ENCODE measurements around the gene CCL22. TPM values are rescaled to one million over a fixed set of nuclear protein-coding genes. Genes with fewer than 3 reads are reported as not detected.

CCL22 gene
- total and polyA plus RNA-seq, 2 donors = 1.8 to 11.0 TPM

GRCh38 chr16:57319646-57320045, 38.9 kb upstream of the CCL22 start:
- Histone ChIP-seq H3K4me1 (ENCODE audit: control insufficient read depth in 2 of 2, insufficient read depth in 2 of 2, low read length in 2 of 2) (no peaks in the 10 kb centered on the region), H3K9me3 (ENCODE audit: control insufficient read depth in 2 of 2, insufficient read depth in 1 of 2, low read length in 1 of 2) (no peaks in the 10 kb centered on the region), H3K36me3 (ENCODE audit: control insufficient read depth in 2 of 2, insufficient read depth in 2 of 2, low read length in 1 of 2) (no peaks in the 10 kb centered on the region), H3K27ac (ENCODE audit: low read depth in 1 of 2, low read length in 1 of 2) (no peak overlapping the region), H3K4me3 (ENCODE audit: low read length in 2 of 2) (no peak overlapping the region), H3K27me3 (ENCODE audit: control insufficient read depth in 2 of 2, insufficient read depth in 1 of 2, low read length in 1 of 2) (no peaks in the 10 kb centered on the region)
- DNase-seq (ENCODE audit: low read depth in 6 of 9, low spot score in 9 of 9) = no peak
- 97% methylated on average over 2 of the region's 2 CpGs for WGBS

GRCh38 chr16:57324749-57325148, 33.8 kb upstream of the CCL22 start:
- DNase-seq (ENCODE audit: low read depth in 6 of 9, low spot score in 9 of 9) = no peak
- no peaks in the 10 kb centered on the region for H3K4me1 ChIP-seq (ENCODE audit: control insufficient read depth in 2 of 2, insufficient read depth in 2 of 2, low read length in 2 of 2)
- 73% methylated on average over 2 of the region's 2 CpGs for WGBS
- no peaks in the 10 kb centered on the region for H3K36me3 ChIP-seq (ENCODE audit: control insufficient read depth in 2 of 2, insufficient read depth in 2 of 2, low read length in 1 of 2)
- H3K4me3 ChIP-seq (ENCODE audit: low read length in 2 of 2) = no peak overlapping the region
- no peak overlapping the region for H3K27ac ChIP-seq (ENCODE audit: low read depth in 1 of 2, low read length in 1 of 2)
- no peaks in the 10 kb centered on the region for H3K9me3 ChIP-seq (ENCODE audit: control insufficient read depth in 2 of 2, insufficient read depth in 1 of 2, low read length in 1 of 2)
- H3K27me3 ChIP-seq (ENCODE audit: control insufficient read depth in 2 of 2, insufficient read depth in 1 of 2, low read length in 1 of 2) = no peaks in the 10 kb centered on the region

GRCh38 chr16:57325458-57325857, 33.1 kb upstream of the CCL22 start:
- Histone ChIP-seq H3K27me3 (ENCODE audit: control insufficient read depth in 2 of 2, insufficient read depth in 1 of 2, low read length in 1 of 2) (no peaks in the 10 kb centered on the region), H3K27ac (ENCODE audit: low read depth in 1 of 2, low read length in 1 of 2) (no peak overlapping the region), H3K4me3 (ENCODE audit: low read length in 2 of 2) (no peak overlapping the region), H3K9me3 (ENCODE audit: control insufficient read depth in 2 of 2, insufficient read depth in 1 of 2, low read length in 1 of 2) (no peaks in the 10 kb centered on the region), H3K4me1 (ENCODE audit: control insufficient read depth in 2 of 2, insufficient read depth in 2 of 2, low read length in 2 of 2) (no peaks in the 10 kb centered on the region), H3K36me3 (ENCODE audit: control insufficient read depth in 2 of 2, insufficient read depth in 2 of 2, low read length in 1 of 2) (no peaks in the 10 kb centered on the region)
- 96% methylated on average over 1 of the region's 1 CpG for WGBS
- no peak for DNase-seq (ENCODE audit: low read depth in 6 of 9, low spot score in 9 of 9)

GRCh38 chr16:57329718-57330327, 28.8 kb upstream of the CCL22 start:
- no peaks in the 10 kb centered on the region for H3K4me1 ChIP-seq (ENCODE audit: control insufficient read depth in 2 of 2, insufficient read depth in 2 of 2, low read length in 2 of 2)
- WGBS = 91% methylated on average over 8 of the region's 8 CpGs
- no peak overlapping the region for H3K4me3 ChIP-seq (ENCODE audit: low read length in 2 of 2)
- DNase-seq (ENCODE audit: low read depth in 6 of 9, low spot score in 9 of 9) = no peak
- no peak overlapping the region for H3K27ac ChIP-seq (ENCODE audit: low read depth in 1 of 2, low read length in 1 of 2)
- peaks cover 2 to 5% of the 10 kb centered on the region in 2 donors for H3K27me3 ChIP-seq (ENCODE audit: control insufficient read depth in 2 of 2, insufficient read depth in 1 of 2, low read length in 1 of 2)
- H3K36me3 ChIP-seq (ENCODE audit: control insufficient read depth in 2 of 2, insufficient read depth in 2 of 2, low read length in 1 of 2) = no peaks in the 10 kb centered on the region
- no peaks in the 10 kb centered on the region for H3K9me3 ChIP-seq (ENCODE audit: control insufficient read depth in 2 of 2, insufficient read depth in 1 of 2, low read length in 1 of 2)

- H3K9me3 ChIP-seq (ENCODE audit: control insufficient read depth in 2 of 2, insufficient read depth in 1 of 2, low read length in 1 of 2) = no peaks in the 10 kb centered on the region
- 95% methylated on average over 3 of the region's 3 CpGs for WGBS
- no peak overlapping the region for H3K4me3 ChIP-seq (ENCODE audit: low read length in 2 of 2)
- peaks cover 2 to 5% of the 10 kb centered on the region in 2 donors for H3K27me3 ChIP-seq (ENCODE audit: control insufficient read depth in 2 of 2, insufficient read depth in 1 of 2, low read length in 1 of 2)
- no peaks in the 10 kb centered on the region for H3K36me3 ChIP-seq (ENCODE audit: control insufficient read depth in 2 of 2, insufficient read depth in 2 of 2, low read length in 1 of 2)
- H3K27ac ChIP-seq (ENCODE audit: low read depth in 1 of 2, low read length in 1 of 2) = no peak overlapping the region
- no peak for DNase-seq (ENCODE audit: low read depth in 6 of 9, low spot score in 9 of 9)
- no peaks in the 10 kb centered on the region for H3K4me1 ChIP-seq (ENCODE audit: control insufficient read depth in 2 of 2, insufficient read depth in 2 of 2, low read length in 2 of 2)
Measured at GRCh38 chr16:57331355-57331754, 27.2 kb upstream of the CCL22 start.

- Histone ChIP-seq H3K27me3 (ENCODE audit: control insufficient read depth in 2 of 2, insufficient read depth in 1 of 2, low read length in 1 of 2) (peaks cover 2 to 5% of the 10 kb centered on the region in 2 donors), H3K36me3 (ENCODE audit: control insufficient read depth in 2 of 2, insufficient read depth in 2 of 2, low read length in 1 of 2) (no peaks in the 10 kb centered on the region), H3K4me1 (ENCODE audit: control insufficient read depth in 2 of 2, insufficient read depth in 2 of 2, low read length in 2 of 2) (no peaks in the 10 kb centered on the region), H3K27ac (ENCODE audit: low read depth in 1 of 2, low read length in 1 of 2) (no peak overlapping the region), H3K9me3 (ENCODE audit: control insufficient read depth in 2 of 2, insufficient read depth in 1 of 2, low read length in 1 of 2) (no peaks in the 10 kb centered on the region), H3K4me3 (ENCODE audit: low read length in 2 of 2) (no peak overlapping the region)
- DNase-seq (ENCODE audit: low read depth in 6 of 9, low spot score in 9 of 9) = no peak
- WGBS = 98% methylated on average over 1 of the region's 1 CpG
Measured at GRCh38 chr16:57333402-57333801, 25.2 kb upstream of the CCL22 start.

GRCh38 chr16:57335366-57335765, 23.2 kb upstream of the CCL22 start:
- Histone ChIP-seq H3K9me3 (ENCODE audit: control insufficient read depth in 2 of 2, insufficient read depth in 1 of 2, low read length in 1 of 2) (no peaks in the 10 kb centered on the region), H3K4me3 (ENCODE audit: low read length in 2 of 2) (no peak overlapping the region), H3K36me3 (ENCODE audit: control insufficient read depth in 2 of 2, insufficient read depth in 2 of 2, low read length in 1 of 2) (no peaks in the 10 kb centered on the region), H3K4me1 (ENCODE audit: control insufficient read depth in 2 of 2, insufficient read depth in 2 of 2, low read length in 2 of 2) (no peaks in the 10 kb centered on the region), H3K27me3 (ENCODE audit: control insufficient read depth in 2 of 2, insufficient read depth in 1 of 2, low read length in 1 of 2) (peaks cover 2 to 5% of the 10 kb centered on the region in 2 donors), H3K27ac (ENCODE audit: low read depth in 1 of 2, low read length in 1 of 2) (no peak overlapping the region)
- DNase-seq (ENCODE audit: low read depth in 6 of 9, low spot score in 9 of 9) = no peak
- WGBS = 93% methylated on average over 4 of the region's 4 CpGs

- H3K4me3 ChIP-seq (ENCODE audit: low read length in 2 of 2) = no peak overlapping the region
- H3K4me1 ChIP-seq (ENCODE audit: control insufficient read depth in 2 of 2, insufficient read depth in 2 of 2, low read length in 2 of 2) = peaks cover 0 to 5% of the 10 kb centered on the region in 2 donors
- H3K36me3 ChIP-seq (ENCODE audit: control insufficient read depth in 2 of 2, insufficient read depth in 2 of 2, low read length in 1 of 2) = no peaks in the 10 kb centered on the region
- WGBS = 68% methylated on average over 6 of the region's 6 CpGs
- no peaks in the 10 kb centered on the region for H3K9me3 ChIP-seq (ENCODE audit: control insufficient read depth in 2 of 2, insufficient read depth in 1 of 2, low read length in 1 of 2)
- no peaks in the 10 kb centered on the region for H3K27me3 ChIP-seq (ENCODE audit: control insufficient read depth in 2 of 2, insufficient read depth in 1 of 2, low read length in 1 of 2)
- no peak overlapping the region for H3K27ac ChIP-seq (ENCODE audit: low read depth in 1 of 2, low read length in 1 of 2)
- no peak for DNase-seq (ENCODE audit: low read depth in 6 of 9, low spot score in 9 of 9)
Measured at GRCh38 chr16:57341062-57341440, 17.5 kb upstream of the CCL22 start.

- Histone ChIP-seq H3K4me1 (ENCODE audit: control insufficient read depth in 2 of 2, insufficient read depth in 2 of 2, low read length in 2 of 2) (peaks cover 0 to 5% of the 10 kb centered on the region in 2 donors), H3K27ac (ENCODE audit: low read depth in 1 of 2, low read length in 1 of 2) (no peak overlapping the region), H3K4me3 (ENCODE audit: low read length in 2 of 2) (no peak overlapping the region), H3K9me3 (ENCODE audit: control insufficient read depth in 2 of 2, insufficient read depth in 1 of 2, low read length in 1 of 2) (no peaks in the 10 kb centered on the region), H3K27me3 (ENCODE audit: control insufficient read depth in 2 of 2, insufficient read depth in 1 of 2, low read length in 1 of 2) (peaks cover 0 to 4% of the 10 kb centered on the region in 2 donors), H3K36me3 (ENCODE audit: control insufficient read depth in 2 of 2, insufficient read depth in 2 of 2, low read length in 1 of 2) (no peaks in the 10 kb centered on the region)
- 66% methylated on average over 8 of the region's 8 CpGs for WGBS
- no peak for DNase-seq (ENCODE audit: low read depth in 6 of 9, low spot score in 9 of 9)
Measured at GRCh38 chr16:57341441-57342303, 16.9 kb upstream of the CCL22 start.

All from thymus (tissue), 11 donors.